HG02870 (cell line): ENCODE data around the gene KRT6B.
"Not testable (repeated sequence)": the region's sequence is repeated elsewhere in the genome, so short reads cannot be mapped to it uniquely, and the experiment has no call there.

Source experiments
- ATAC-seq: cut with Tn5 transposase; IDR thresholded peaks from one replicate; pipeline ENCODE4 v1.9.1; 2021; ENCODE audit warnings: mild to moderate bottlenecking, moderate library complexity; ENCODE audit not compliant: unreplicated experiment

KRT6B gene

GRCh38 chr12:52414936-52415335 is 37.0 kb downstream of the KRT6B start:
- ATAC-seq = no peak

GRCh38 chr12:52413782-52414345 is 38.1 kb downstream of the KRT6B start:
- no peak for ATAC-seq

- ATAC-seq = no peak
Measured at GRCh38 chr12:52413202-52413601, 38.7 kb downstream of the KRT6B start.

- ATAC-seq = no peak
Measured at GRCh38 chr12:52411815-52412214, 40.1 kb downstream of the KRT6B start.

GRCh38 chr12:52410589-52411248 is 41.2 kb downstream of the KRT6B start:
- not testable (repeated sequence) for ATAC-seq

GRCh38 chr12:52407918-52408317 is 44.0 kb downstream of the KRT6B start:
- ATAC-seq = no peak

- no peak for ATAC-seq
Measured at GRCh38 chr12:52405922-52406385, 46.0 kb downstream of the KRT6B start, which contains the start of gene KRT82. Gene KRT82 (minus strand): TSS chr12:52406335. CDS start chr12:52406277, 58 bp downstream.

- ATAC-seq = no peak
Measured at GRCh38 chr12:52404951-52405350, 47.0 kb downstream of the KRT6B start.

GRCh38 chr12:52403561-52403960 is 48.4 kb downstream of the KRT6B start:
- ATAC-seq = no peak

GRCh38 chr12:52402873-52403540 is 48.9 kb downstream of the KRT6B start:
- ATAC-seq = no peak

GRCh38 chr12:52402377-52402776 is 49.6 kb downstream of the KRT6B start:
- no peak for ATAC-seq

- ATAC-seq = no peak
Measured at GRCh38 chr12:52401926-52402325, 50.0 kb downstream of the KRT6B start.

- no peak for ATAC-seq
Measured at GRCh38 chr12:52401526-52401925, 50.4 kb downstream of the KRT6B start.

GRCh38 chr12:52400906-52401305 is 51.0 kb downstream of the KRT6B start:
- ATAC-seq = no peak

GRCh38 chr12:52399756-52400155 is 52.2 kb downstream of the KRT6B start:
- ATAC-seq = no peak

- no peak for ATAC-seq
Measured at GRCh38 chr12:52398176-52398575, 53.8 kb downstream of the KRT6B start.

- no peak for ATAC-seq
Measured at GRCh38 chr12:52396656-52397055, 55.3 kb downstream of the KRT6B start.
